IMR-90 (cell line): ENCODE results near the gene KDM2A.

Experiments used
- CHD1 ChIP-seq: IDR thresholded peaks from 2 replicates; pipeline ENCODE4 v1.6.1; 2012; ENCODE audit warnings: low read depth, low read length, improper control_type of control experiment
- FOS ChIP-seq: fragments of 150-350 bp; IDR thresholded peaks from 2 replicates; pipeline ENCODE4 v1.6.1; 2016; ENCODE audit warnings: low read depth, low read length
- MAFK ChIP-seq: IDR thresholded peaks from 2 replicates; pipeline ENCODE4 v1.6.1; 2012; ENCODE audit warnings: low read depth, low read length, improper control_type of control experiment
- MXI1 ChIP-seq: IDR thresholded peaks from 2 replicates; pipeline ENCODE4 v1.6.1; 2012; ENCODE audit warnings: low read depth, mild to moderate bottlenecking, low read length, moderate library complexity, borderline replicate concordance
- POLR2A ChIP-seq: IDR thresholded peaks from 2 replicates; pipeline ENCODE4 v1.6.1; 2012; ENCODE audit warnings: mild to moderate bottlenecking, low read depth, low read length
- TF ChIP-seq, protein P1 (sequence below): conservative IDR thresholded peaks from 2 replicates; pipeline ENCODE4 v1.5.1; 2012; ENCODE audit warnings: mild to moderate bottlenecking, low read depth, low read length, improper control_type of control experiment

DNA sequence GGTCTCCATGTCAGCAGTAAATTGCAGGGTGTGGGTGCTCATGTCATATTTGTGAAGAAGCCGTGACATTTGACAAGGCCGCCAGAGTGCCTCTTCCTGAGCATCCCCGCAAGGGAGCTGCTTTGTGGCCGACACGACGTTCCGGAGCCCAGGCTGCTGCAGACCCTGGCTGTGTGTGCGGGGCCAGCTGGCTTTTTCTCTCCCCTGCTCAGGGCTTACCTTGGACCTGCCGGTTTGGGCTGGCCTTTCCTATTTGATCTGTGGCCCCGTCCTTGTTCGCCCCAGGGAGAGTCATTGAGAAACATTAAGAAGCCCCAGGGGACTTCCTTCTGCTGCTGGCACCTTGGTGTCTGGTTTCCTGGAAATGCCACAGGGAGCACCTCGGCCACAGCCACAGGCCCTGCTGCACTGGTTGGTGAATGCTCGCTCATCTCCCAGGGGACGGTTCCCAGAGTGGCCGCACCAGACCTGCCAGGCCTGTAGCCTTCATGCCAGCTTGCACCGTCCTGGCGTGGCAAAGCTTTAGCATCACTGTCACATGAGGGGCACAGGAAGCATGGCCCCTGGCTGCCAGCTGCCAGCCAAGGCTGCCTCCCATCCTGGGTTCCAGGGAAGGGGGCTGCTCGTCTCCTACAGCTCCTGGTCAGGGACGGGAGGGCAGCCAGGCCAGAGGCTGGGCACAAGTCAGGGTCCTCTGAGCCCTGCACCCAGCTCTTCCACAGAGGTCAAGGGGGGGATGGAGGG, 152.7 kb downstream of the KDM2A start:
- TF ChIP-seq MAFK: no peak
- TF ChIP-seq, protein P1, sequence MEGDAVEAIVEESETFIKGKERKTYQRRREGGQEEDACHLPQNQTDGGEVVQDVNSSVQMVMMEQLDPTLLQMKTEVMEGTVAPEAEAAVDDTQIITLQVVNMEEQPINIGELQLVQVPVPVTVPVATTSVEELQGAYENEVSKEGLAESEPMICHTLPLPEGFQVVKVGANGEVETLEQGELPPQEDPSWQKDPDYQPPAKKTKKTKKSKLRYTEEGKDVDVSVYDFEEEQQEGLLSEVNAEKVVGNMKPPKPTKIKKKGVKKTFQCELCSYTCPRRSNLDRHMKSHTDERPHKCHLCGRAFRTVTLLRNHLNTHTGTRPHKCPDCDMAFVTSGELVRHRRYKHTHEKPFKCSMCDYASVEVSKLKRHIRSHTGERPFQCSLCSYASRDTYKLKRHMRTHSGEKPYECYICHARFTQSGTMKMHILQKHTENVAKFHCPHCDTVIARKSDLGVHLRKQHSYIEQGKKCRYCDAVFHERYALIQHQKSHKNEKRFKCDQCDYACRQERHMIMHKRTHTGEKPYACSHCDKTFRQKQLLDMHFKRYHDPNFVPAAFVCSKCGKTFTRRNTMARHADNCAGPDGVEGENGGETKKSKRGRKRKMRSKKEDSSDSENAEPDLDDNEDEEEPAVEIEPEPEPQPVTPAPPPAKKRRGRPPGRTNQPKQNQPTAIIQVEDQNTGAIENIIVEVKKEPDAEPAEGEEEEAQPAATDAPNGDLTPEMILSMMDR: no peak
- TF ChIP-seq POLR2A: no peak
- no peak for TF ChIP-seq MXI1
- no peak for TF ChIP-seq FOS
- TF ChIP-seq CHD1: no peak
